Glutamatergic neuron (in vitro differentiated cells): ENCODE measurements around the gene SULT1A1. TPM values are rescaled to one million over a fixed set of nuclear protein-coding genes. Genes with fewer than 3 reads are reported as not detected.

Source experiments
- DNase-seq: peaks from one replicate; pipeline ENCODE4 v3.0.0; 2022
- H3K27ac Mint-ChIP-seq: one replicate; pipeline ENCODE4 v1.8.0; 2020; ENCODE audit warnings: mild to moderate bottlenecking, mixed read lengths, inconsistent platforms; ENCODE audit not compliant: unreplicated experiment
- H3K27me3 Mint-ChIP-seq: one replicate; pipeline ENCODE4 v1.8.0; 2020; ENCODE audit warnings: mild to moderate bottlenecking, moderate library complexity, mixed read lengths, inconsistent platforms; ENCODE audit not compliant: unreplicated experiment
- H3K36me3 Mint-ChIP-seq: one replicate; pipeline ENCODE4 v1.8.0; 2020; ENCODE audit warnings: mild to moderate bottlenecking, mixed read lengths, inconsistent platforms; ENCODE audit not compliant: unreplicated experiment
- H3K4me1 Mint-ChIP-seq: one replicate; pipeline ENCODE4 v1.8.0; 2020; ENCODE audit warnings: mild to moderate bottlenecking, low read depth, mixed read lengths, inconsistent platforms; ENCODE audit not compliant: unreplicated experiment
- H3K4me3 Mint-ChIP-seq: one replicate; pipeline ENCODE4 v1.8.0; 2020; ENCODE audit warnings: mild to moderate bottlenecking, mixed read lengths, inconsistent platforms; ENCODE audit not compliant: unreplicated experiment
- H3K9me3 Mint-ChIP-seq: one replicate; pipeline ENCODE4 v1.8.0; 2020; ENCODE audit warnings: mild to moderate bottlenecking, moderate library complexity, mixed read lengths, inconsistent platforms; ENCODE audit not compliant: unreplicated experiment
- CTCF ChIP-seq: fragments of 200-600 bp; sonication (generic); IDR thresholded peaks from one replicate; pipeline ENCODE4 v1.5.0; 2021; ENCODE audit not compliant: partially characterized antibody, unreplicated experiment
- total RNA-seq: library from RNA; stranded (reverse); fragmentation: NEBNext Ultra II Directional; extraction: Animal tissue kit (Norgen Biotek cat#: 25700); gene quantifications from one replicate; pipeline ENCODE4 v1.2.1, GENCODE V29; 2021; ENCODE audit not compliant: unreplicated experiment

Gene SULT1A1
- total RNA-seq, 1 donor from 2014 or later = 0.54 TPM

GRCh38 chr16:28574925-28575324 lies 34.9 kb downstream of the SULT1A1 start:
- H3K27me3 Mint-ChIP-seq = peaks cover 3% of the 10 kb centered on the region
- DNase-seq = no peak
- no peaks in the 10 kb centered on the region for H3K36me3 Mint-ChIP-seq
- H3K4me1 Mint-ChIP-seq = peaks cover 20% of the 10 kb centered on the region
- H3K27ac Mint-ChIP-seq = no peak overlapping the region
- no peak overlapping the region for H3K4me3 Mint-ChIP-seq
- TF ChIP-seq CTCF = no peak
- peaks cover 3% of the 10 kb centered on the region for H3K9me3 Mint-ChIP-seq

GRCh38 chr16:28573738-28574718 lies 35.8 kb downstream of the SULT1A1 start:
- peaks cover 5% of the 10 kb centered on the region for H3K27me3 Mint-ChIP-seq
- H3K4me3 Mint-ChIP-seq = no peak overlapping the region
- DNase-seq = no peak
- no peak for TF ChIP-seq CTCF
- H3K4me1 Mint-ChIP-seq = peaks cover 20% of the 10 kb centered on the region
- H3K9me3 Mint-ChIP-seq = peaks cover 3% of the 10 kb centered on the region
- H3K36me3 Mint-ChIP-seq = no peaks in the 10 kb centered on the region
- no peak overlapping the region for H3K27ac Mint-ChIP-seq

- H3K27ac Mint-ChIP-seq = no peak overlapping the region
- peaks cover 5% of the 10 kb centered on the region for H3K27me3 Mint-ChIP-seq
- no peak for DNase-seq
- H3K9me3 Mint-ChIP-seq = peaks cover 3% of the 10 kb centered on the region
- H3K4me3 Mint-ChIP-seq = no peak overlapping the region
- H3K4me1 Mint-ChIP-seq = peaks cover 20% of the 10 kb centered on the region
- H3K36me3 Mint-ChIP-seq = no peaks in the 10 kb centered on the region
- TF ChIP-seq CTCF = no peak
Observed at GRCh38 chr16:28572696-28573510, 36.9 kb downstream of the SULT1A1 start.

GRCh38 chr16:28569968-28570752 lies 39.7 kb downstream of the SULT1A1 start:
- H3K9me3 Mint-ChIP-seq = peaks cover 4% of the 10 kb centered on the region
- no peak for TF ChIP-seq CTCF
- peaks cover 4% of the 10 kb centered on the region for H3K27me3 Mint-ChIP-seq
- peaks cover 19% of the 10 kb centered on the region for H3K4me1 Mint-ChIP-seq
- peaks cover 11% of the 10 kb centered on the region for H3K36me3 Mint-ChIP-seq
- no peak overlapping the region for H3K4me3 Mint-ChIP-seq
- no peak for DNase-seq
- no peak overlapping the region for H3K27ac Mint-ChIP-seq
